ENCODE data around the gene ABHD10.

The ABHD10 gene

DNA sequence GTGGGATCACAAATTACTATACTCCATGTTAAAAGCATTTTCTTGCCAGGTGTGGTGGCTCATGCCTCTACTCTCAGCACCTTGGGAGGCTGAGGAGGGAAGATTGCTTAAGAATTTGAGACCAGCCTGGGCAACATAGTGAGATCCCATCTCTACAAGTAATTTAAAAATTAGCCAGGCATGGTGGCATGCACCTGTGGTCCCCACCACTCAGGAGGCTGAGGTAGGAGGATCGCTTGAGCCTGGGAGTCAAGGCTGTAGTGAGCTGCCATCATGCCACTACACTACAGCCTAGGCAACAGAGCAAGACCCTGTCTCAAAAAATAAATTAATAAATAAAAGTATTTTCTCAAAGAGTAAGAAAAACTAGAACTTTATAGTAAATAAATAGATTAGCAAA is 22.9 kb upstream of the ABHD10 start:
- no peak overlapping the region for H3K4me3 ChIP-seq (ENCODE audit: low read depth, low read length)
- no peak overlapping the region for H3K27ac ChIP-seq
- in situ Hi-C loops (cut with HindIII; ENCODE audit: low pct_ligation_motif_present, low sequenced_read_pairs) = no loop called here
- TF ChIP-seq, protein P1, sequence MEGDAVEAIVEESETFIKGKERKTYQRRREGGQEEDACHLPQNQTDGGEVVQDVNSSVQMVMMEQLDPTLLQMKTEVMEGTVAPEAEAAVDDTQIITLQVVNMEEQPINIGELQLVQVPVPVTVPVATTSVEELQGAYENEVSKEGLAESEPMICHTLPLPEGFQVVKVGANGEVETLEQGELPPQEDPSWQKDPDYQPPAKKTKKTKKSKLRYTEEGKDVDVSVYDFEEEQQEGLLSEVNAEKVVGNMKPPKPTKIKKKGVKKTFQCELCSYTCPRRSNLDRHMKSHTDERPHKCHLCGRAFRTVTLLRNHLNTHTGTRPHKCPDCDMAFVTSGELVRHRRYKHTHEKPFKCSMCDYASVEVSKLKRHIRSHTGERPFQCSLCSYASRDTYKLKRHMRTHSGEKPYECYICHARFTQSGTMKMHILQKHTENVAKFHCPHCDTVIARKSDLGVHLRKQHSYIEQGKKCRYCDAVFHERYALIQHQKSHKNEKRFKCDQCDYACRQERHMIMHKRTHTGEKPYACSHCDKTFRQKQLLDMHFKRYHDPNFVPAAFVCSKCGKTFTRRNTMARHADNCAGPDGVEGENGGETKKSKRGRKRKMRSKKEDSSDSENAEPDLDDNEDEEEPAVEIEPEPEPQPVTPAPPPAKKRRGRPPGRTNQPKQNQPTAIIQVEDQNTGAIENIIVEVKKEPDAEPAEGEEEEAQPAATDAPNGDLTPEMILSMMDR (IDR thresholded peaks at IDR 0.05; ENCODE audit: low read depth, low read length, missing control alignments) = no peak
- DNase-seq = no peak
- no peaks in the 10 kb centered on the region for H3K27me3 ChIP-seq (replicated peaks)
- peaks cover 21% of the 10 kb centered on the region for H3K36me3 ChIP-seq (replicated peaks)

DNA sequence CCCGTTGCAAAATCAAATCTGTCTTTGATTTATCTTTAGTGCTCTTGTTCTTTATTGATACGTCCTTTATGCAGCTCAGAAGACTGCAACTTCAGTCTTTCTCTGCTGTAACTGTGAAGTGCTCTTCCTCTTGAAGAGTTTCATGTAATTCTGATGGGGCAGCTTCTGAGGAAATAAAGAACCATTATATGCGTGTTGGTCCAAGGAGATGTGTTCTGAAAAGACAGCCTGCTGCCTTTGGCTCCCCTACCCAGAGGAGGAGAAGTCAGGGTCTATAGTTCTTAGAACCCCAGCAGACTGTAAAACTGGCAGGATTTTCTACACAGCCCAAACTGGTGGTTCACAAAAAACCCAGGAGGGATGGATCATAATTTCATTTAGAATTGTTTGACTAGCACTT is 22.4 kb upstream of the ABHD10 start:
- in situ Hi-C loops (cut with HindIII; ENCODE audit: low pct_ligation_motif_present, low sequenced_read_pairs) = no loop called here
- Histone ChIP-seq H3K36me3 (replicated peaks) (peaks cover 21% of the 10 kb centered on the region), H3K27me3 (replicated peaks) (no peaks in the 10 kb centered on the region), H3K4me3 (ENCODE audit: low read depth, low read length) (no peak overlapping the region), H3K27ac (no peak overlapping the region)
- no peak for DNase-seq
- TF ChIP-seq, protein P1 (IDR thresholded peaks at IDR 0.05; ENCODE audit: low read depth, low read length, missing control alignments) = no peak

GRCh38 chr3:111956995-111957734 is 21.7 kb upstream of the ABHD10 start:
- no peak for DNase-seq
- TF ChIP-seq, protein P1 (IDR thresholded peaks at IDR 0.05; ENCODE audit: low read depth, low read length, missing control alignments) = no peak
- in situ Hi-C loops (cut with HindIII; ENCODE audit: low pct_ligation_motif_present, low sequenced_read_pairs) = no loop called here
- H3K27me3 ChIP-seq (replicated peaks) = no peaks in the 10 kb centered on the region
- H3K36me3 ChIP-seq (replicated peaks) = peaks cover 25% of the 10 kb centered on the region
- H3K27ac ChIP-seq = no peak overlapping the region
- no peak overlapping the region for H3K4me3 ChIP-seq (ENCODE audit: low read depth, low read length)

- Histone ChIP-seq H3K36me3 (replicated peaks) (peaks cover 37% of the 10 kb centered on the region), H3K27ac (no peak overlapping the region)
These were observed 17.2 kb upstream of the ABHD10 start for GRCh38 chr3:111961461-111962164.

GRCh38 chr3:111963424-111963823 is 15.4 kb upstream of the ABHD10 start:
- TF ChIP-seq, protein P1 (IDR thresholded peaks at IDR 0.05; ENCODE audit: low read depth, low read length, missing control alignments) = no peak
- Histone ChIP-seq H3K36me3 (replicated peaks) (peaks cover 43% of the 10 kb centered on the region), H3K27ac (peak overlapping the region; percentile 77)

More at GRCh38 chr3:111961461-111962164, 17.2 kb upstream of the ABHD10 start:
- in situ Hi-C loops (cut with HindIII; ENCODE audit: low pct_ligation_motif_present, low sequenced_read_pairs) = loop anchor here (10.0 kb wide), 1 partner anchor 237 kb away; no protein-coding TSS in a partner anchor
- H3K4me3 ChIP-seq (ENCODE audit: low read depth, low read length) = no peak overlapping the region
- no peaks in the 10 kb centered on the region for H3K27me3 ChIP-seq (replicated peaks)
- no peak for DNase-seq
- TF ChIP-seq, protein P1 (IDR thresholded peaks at IDR 0.05; ENCODE audit: low read depth, low read length, missing control alignments) = no peak

More at GRCh38 chr3:111963424-111963823, 15.4 kb upstream of the ABHD10 start:
- H3K27me3 ChIP-seq (replicated peaks) = no peaks in the 10 kb centered on the region
- DNase-seq = peak; percentile 56
- in situ Hi-C loops (cut with HindIII; ENCODE audit: low pct_ligation_motif_present, low sequenced_read_pairs) = loop anchor here (10.0 kb wide), 1 partner anchor 239 kb away; no protein-coding TSS in a partner anchor
- H3K4me3 ChIP-seq (ENCODE audit: low read depth, low read length) = no peak overlapping the region
